Stimulated activated CD4-positive, alpha-beta T cell treated with anti-CD3 and anti-CD28 coated beads, TNF-alpha, amount 100 ng/mL, for 48 hours (primary cell): Measurements from ENCODE around the gene FYN.
A peak's percentile ranks its signal among the peaks of the same experiment; 100 is the strongest.
"Not testable (repeated sequence)": the region's sequence is repeated elsewhere in the genome, so short reads cannot be mapped to it uniquely, and the experiment has no call there.

Experiments used
- DNase-seq, 3 donors: peaks; one replicate each; pipeline ENCODE4 v3.0.0-alpha.2; 2020; ENCODE audit warnings: low read depth in 3 of 3

FYN gene

DNA sequence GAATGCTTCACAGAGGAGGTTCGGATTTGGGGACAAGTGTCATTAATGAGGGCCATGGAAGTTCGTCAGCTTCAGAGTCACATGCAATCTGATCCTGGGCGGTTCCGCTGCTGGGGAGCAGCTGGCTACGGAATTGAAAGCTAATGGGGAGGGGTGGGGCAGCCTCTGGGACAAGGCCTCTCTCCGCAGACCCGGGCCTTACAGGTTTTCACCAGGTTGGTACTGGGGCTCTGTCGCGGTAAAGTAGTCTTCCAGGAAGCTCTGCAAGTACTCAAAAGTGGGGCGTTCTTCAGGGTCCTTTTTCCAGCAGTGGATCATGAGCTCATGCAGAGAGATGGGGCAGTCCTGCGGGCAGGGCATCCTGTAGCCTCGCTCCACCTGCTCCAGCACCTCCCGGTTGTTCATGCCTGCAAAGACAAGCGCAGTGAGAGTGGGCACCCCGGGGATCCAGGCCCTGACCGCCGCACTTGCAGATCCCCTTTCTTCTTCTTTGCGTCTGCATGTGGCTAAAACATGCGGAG is 211.7 kb downstream of the FYN start:
- DNase-seq: no peak

GRCh38 chr6:111660531-111660930 is 212.7 kb downstream of the FYN start:
- no peak for DNase-seq

- DNase-seq: no peak
Observed at GRCh38 chr6:111658462-111659154, 214.6 kb downstream of the FYN start.

DNA sequence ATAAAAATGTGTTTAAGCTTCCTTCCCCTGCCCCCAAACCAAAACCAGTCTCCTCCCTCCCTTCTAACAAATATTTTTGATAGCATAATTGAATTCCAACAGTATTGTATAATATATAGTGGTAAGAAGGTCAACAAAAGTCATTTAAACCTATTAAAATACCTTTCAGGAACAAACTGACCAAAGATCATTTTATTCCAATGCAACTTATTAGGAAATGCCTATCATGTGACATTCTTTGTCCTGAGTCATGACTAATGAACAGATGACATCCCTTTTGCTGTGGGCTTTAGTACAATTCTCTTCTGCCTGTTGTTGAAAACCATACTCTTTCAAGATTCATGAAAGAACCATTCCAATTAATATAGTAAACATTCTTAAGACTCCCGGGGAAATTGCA is 216.1 kb downstream of the FYN start:
- no peak for DNase-seq

GRCh38 chr6:111653979-111654378 is 219.3 kb downstream of the FYN start:
- DNase-seq: no peak

GRCh38 chr6:111653434-111653833 is 219.8 kb downstream of the FYN start:
- DNase-seq: no peak

- no peak for DNase-seq
Observed at GRCh38 chr6:111652156-111652555, 221.1 kb downstream of the FYN start.

- no peak for DNase-seq
Observed at GRCh38 chr6:111651185-111652034, 221.8 kb downstream of the FYN start.

- DNase-seq: no peak
Observed at GRCh38 chr6:111650049-111650448, 223.2 kb downstream of the FYN start.

DNA sequence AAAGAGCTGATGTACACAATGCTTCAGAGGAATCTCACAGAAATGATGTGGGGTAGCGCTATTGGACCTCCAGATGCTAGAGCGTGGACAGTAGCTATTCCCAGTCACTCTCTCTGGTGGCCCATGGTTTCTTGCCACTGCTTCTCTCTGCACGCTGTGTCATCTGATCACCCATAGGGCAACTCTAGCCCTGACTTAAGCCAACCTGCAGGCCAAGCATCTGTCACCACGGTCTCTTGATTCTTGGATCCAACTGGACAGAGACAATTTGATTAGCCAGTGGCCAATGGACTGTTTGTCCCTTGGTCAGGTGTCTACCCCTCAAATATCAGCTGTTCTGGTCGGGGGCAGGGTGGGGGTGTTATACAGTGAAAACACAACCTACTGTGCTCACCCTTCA is 225.2 kb downstream of the FYN start:
- DNase-seq: no peak

DNA sequence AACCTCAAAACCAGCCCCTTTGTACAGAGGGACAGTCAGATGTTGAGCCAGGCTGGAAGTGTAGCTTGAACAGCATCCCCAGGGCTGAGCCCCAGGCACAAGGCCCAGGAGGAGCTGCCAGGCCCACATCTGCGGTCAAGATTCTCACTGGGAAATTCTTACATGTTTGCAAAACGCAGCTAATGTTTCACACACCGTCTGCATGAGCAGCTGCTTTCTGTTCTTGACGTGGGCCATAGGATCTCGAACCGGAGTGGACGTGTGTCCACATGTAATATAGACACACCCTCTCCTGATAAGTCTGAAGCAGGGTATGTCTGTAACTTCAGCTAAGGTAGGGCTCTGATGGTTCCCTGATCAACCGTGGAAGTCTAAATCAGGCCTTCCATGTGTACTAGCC is 226.3 kb downstream of the FYN start:
- no peak for DNase-seq

DNA sequence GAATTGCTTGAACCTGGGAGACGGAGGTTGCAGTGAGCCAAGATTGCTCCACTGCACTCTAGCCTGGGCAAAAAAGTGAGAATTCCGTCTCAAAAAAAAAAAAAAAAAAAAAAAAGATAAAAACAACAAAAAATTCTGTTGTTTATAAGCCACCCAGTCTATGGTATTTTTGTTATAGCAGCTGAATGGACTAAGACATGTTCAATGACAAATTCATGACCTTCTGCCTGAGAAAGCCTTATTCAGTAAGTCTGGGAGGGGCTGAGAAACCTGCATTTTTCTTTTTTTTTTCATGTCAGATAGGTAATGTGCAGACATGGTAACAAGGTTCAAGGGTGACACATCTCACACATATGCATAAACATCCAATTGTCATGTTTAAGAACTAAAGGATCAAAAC is 227.2 kb downstream of the FYN start:
- DNase-seq: no peak

DNA sequence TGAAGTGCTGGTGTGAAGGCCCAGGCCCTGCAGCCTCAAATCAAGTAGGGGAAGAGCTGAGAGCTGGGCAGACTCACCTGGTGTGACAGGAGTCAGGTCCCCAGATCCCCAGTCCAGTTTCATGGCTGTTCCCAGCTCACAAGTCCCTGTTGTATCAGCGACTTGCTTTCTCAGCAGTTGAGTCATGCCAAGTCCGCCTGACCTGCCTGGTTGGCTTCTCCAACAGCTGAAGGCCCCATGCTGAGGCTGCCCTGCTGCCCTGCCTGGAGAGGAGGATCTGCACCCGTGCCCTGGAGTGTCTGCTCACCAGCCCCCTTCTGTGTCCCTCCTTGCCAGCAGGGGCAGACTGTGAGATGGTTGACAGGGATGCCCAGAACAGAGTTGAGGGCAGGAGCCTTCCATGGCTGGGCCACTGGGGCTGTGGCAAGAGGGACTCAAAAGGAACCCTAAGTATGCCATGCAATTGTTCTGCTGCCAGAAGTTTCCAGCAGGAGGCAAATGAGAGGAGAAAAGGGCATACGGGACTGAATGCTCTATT is 228.3 kb downstream of the FYN start:
- no peak for DNase-seq

- DNase-seq: peak in 1 of 3 donors; percentile 12
Observed at GRCh38 chr6:111642463-111643158, 230.6 kb downstream of the FYN start.

DNA sequence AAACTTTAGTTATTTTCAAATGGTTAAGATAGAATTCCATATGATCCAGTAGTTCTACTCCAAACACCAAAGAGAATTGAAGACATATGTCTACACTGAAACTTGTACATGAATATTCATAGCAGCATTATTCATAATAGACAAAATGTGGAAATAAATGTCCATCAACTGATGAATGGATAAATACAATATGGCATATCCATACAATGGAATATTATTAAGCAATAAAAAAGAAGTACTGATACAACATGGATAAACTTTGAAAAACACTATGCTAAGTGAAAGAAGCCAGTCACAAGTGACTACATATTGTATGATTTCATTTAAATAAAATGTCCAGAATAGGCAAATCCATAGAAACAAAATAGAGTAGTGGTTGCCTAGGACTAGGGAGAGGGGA is 234.0 kb downstream of the FYN start:
- DNase-seq: no peak

- DNase-seq: not testable (repeated sequence)
Observed at GRCh38 chr6:111634981-111635380, 238.3 kb downstream of the FYN start.

DNA sequence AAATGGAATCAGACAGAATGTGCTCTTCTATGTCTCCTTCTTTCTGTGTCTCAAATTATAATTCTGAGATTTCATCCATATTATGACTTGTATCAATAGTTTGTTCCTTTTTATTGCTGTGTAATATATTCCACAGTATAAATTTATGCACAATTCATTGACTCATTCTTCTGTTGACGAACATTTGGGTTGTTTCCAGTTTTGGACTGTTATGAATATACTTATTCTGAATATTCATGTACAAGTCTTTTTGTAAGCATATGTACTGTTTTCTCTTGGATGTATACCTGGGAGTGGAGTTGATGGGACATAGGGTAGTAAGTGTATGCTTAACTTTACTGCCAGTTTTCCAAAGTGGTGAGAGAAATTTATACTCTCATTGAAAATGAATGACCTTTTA is 239.4 kb downstream of the FYN start:
- DNase-seq: no peak

GRCh38 chr6:111632468-111633247 is 240.6 kb downstream of the FYN start:
- DNase-seq: no peak

DNA sequence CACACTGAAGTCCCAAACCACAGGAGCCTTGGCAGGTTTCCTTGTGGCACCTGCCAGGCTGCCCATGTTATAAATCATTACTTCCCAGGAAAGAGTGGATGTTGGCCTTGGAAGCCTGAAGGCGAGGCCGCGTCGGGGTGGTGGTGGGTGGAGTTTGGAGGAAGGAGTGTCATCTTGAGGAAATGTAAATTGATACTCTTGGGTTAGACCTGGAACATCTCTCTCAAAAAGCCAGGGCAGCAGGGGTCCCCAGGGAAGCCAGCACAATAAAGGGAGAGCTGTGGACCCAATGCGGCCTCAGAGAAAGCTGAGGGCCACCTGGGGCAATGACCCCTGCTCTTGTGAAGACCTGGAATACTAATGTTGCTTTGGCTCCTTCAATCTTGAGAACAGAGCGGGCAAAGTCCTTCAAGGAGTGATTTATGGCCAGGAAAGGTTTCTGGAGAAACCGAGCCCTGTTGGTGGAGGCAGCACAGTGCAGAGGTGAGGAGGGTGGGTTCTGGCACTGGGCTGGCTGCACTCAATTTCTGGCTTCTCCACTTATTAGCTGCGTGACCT is 241.3 kb downstream of the FYN start:
- no peak for DNase-seq

GRCh38 chr6:111631018-111631417 is 242.2 kb downstream of the FYN start:
- DNase-seq: no peak
